AG09319 (cell line): Measurements from ENCODE around the gene MEI4.
"Not testable (repeated sequence)": the region's sequence is repeated elsewhere in the genome, so short reads cannot be mapped to it uniquely, and the experiment has no call there.

Experiments used
- DNase-seq: peaks from one replicate; pipeline ENCODE4 v3.0.0-alpha.2; 2010; ENCODE audit warnings: low read depth; ENCODE audit errors: extremely low read depth
- TF ChIP-seq, protein P1 (sequence below): IDR thresholded peaks from 2 replicates; pipeline ENCODE4 v1.5.1; 2011; ENCODE audit warnings: low read depth, mild to moderate bottlenecking, inconsistent platforms, low read length, moderate library complexity

MEI4 gene

DNA sequence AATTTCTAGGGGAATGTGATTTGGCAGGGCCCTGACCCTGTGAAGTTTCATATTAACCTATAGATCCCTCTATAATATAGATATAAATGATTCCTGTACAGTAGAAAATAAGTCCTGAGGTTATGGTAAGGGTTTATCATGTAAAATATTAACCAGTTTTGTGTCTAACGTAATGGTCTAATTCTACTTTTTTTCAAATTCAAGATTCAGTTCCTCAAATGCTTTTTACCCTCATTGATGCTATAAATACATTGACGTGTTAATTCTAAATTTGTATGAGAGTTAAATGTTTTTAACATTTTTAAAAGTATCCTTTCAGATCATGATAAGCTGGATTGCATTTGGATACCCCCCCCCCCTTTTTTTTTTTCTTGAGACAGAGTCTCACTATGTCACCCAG, 169.4 kb downstream of the MEI4 start:
- DNase-seq, result no peak
- TF ChIP-seq, protein P1, sequence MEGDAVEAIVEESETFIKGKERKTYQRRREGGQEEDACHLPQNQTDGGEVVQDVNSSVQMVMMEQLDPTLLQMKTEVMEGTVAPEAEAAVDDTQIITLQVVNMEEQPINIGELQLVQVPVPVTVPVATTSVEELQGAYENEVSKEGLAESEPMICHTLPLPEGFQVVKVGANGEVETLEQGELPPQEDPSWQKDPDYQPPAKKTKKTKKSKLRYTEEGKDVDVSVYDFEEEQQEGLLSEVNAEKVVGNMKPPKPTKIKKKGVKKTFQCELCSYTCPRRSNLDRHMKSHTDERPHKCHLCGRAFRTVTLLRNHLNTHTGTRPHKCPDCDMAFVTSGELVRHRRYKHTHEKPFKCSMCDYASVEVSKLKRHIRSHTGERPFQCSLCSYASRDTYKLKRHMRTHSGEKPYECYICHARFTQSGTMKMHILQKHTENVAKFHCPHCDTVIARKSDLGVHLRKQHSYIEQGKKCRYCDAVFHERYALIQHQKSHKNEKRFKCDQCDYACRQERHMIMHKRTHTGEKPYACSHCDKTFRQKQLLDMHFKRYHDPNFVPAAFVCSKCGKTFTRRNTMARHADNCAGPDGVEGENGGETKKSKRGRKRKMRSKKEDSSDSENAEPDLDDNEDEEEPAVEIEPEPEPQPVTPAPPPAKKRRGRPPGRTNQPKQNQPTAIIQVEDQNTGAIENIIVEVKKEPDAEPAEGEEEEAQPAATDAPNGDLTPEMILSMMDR, result no peak

DNA sequence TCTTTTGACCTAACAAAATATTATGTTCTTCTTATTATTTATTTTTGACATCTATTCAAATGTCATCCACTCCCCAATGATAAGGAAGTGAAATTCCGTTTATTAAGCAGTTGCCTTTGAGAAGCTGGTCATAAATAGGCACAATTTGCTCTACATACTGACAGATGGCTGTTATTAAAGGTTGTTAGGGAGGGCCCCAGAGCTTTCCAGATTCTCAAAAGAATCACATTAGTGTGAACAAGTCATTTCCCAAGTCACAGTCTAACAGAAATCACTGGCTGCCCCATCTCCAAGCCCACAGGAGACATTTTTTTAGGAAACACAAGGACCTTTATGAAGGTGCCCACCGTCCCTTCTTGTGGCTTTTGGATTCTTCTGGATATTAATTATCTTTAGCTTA, 172.4 kb downstream of the MEI4 start:
- DNase-seq, result no peak
- TF ChIP-seq, protein P1, result no peak

DNA sequence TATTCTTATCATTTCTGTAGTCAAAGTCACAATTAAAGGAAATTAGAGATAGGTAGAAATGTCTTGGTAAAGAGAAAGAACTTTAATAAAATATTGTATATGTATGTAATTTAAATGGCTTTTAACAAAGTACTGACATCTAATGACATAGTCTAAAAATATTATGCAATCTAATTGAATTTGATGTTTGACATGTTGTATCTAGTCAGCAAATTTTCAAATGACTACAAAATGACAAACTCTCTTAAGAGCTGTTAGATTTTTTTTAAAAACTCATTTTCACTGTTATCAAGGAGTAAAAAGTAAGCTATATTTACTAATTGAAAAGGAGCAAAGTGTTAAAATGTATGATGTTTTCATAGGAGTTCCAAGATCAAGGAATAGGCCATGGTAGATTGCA, 176.9 kb downstream of the MEI4 start:
- TF ChIP-seq, protein P1, result no peak
- DNase-seq, result no peak

DNA sequence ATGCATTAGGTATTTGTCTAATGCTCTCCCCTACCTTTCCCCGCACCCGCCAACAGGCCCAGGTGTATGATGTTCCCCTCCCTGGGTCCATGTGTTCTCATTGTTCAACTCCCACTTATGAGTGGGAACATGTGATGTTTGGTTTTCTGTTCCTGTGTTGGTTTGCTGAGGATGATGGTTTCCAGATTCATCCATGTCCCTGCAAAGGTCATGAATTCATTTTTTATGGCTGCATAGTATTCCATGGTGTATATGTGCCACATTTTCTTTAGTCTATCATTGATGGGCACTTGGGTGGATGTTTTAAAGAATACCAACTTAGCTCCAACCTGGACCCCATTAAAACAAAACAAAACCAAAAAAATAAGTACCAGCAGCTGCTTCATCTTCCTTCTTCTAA, 180.9 kb downstream of the MEI4 start:
- not testable (repeated sequence) for DNase-seq

DNA sequence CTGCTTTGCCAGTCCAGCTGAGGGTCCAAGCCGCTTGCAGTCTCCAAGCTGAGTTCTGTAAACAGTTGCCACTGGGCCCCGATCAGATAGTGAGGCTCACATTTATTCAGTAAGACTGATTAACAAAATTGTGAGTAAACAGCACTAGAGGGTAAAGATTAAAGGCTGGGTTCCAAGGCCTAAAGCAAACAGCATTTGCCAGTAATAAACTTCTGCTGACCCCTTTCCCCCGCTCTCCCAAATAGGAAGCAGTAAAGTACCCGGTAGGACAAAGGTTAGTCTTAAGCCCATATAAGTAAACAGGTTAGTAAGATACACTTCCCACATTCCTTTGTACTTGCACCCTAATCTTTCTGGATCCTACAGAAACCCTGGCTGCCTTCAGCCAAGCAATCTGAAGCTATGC, 181.8 kb downstream of the MEI4 start:
- no peak for DNase-seq
- TF ChIP-seq, protein P1, result no peak

DNA sequence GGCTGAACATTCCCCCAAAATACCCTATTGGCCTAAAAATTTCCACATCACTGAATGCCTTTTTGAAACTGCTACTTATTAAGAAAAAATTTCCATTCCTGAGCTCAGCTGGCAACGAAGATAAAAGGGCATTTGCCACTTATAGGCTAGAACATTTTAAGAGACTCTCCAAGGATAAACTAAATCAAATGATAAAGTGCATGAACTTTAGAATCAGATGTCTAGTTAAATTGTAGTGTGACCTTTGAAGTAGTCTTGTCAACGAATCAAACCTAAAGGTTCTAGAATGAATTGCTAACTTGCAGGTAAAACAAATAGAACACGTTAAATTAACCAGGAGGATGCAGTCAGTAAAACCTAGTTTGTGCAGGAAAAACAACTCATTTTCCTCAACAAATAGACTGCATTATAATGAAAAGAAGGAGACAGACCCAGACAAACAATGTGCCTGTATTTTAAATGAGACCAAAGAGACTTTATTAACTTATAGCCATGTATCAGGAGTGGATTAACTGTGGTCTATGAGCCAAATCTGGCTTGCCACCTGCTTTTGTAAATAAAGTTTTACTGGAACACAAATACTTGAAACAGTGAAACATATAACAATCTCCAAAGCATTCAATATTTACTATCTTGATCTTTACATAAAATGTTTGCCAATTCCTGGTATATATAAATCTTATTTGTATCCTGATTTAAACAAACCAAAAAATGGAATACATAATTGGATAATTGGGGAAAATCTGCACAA, 184.4 kb downstream of the MEI4 start:
- TF ChIP-seq, protein P1, result no peak
- DNase-seq, result no peak

DNA sequence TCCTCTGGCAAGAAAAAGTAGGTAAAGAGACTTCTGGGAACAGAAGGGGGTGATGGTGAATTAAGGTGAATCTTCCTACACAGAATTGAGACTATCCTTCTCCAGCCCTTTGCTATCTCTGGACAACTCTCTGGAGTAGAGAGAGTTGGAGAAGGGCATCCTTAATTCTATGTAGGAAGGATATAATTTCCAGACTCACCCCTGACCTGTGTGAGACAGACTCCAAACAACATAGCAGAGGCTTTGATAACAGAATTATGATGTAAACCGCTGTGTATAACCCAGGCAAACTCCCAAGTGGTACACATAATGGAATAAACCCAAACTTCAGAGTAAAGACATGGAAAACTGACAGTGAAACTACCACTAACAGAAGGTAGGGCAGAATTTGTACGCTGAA, 186.5 kb downstream of the MEI4 start:
- TF ChIP-seq, protein P1, result no peak
- no peak for DNase-seq

DNA sequence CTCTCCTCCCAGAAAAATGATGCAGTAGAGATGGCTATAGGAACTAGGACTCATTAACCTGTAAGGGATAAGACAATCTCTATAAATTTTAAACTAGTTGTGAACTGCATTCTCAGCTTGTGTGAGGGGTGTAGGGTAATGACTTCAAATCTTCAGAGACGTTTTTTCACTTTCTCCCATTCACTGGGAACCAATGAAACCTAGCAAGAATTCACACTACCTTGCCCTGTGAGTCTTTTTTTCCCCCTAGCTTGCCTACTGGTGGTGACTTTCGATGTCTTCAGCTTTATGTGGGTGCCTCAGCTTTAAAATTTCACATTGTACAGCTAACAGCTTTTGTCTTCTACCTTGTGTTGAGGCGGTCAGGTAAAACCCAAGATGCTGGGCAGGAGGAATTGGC, 192.0 kb downstream of the MEI4 start:
- TF ChIP-seq, protein P1, result no peak
- no peak for DNase-seq
